Measurements from ENCODE around the gene CHSY1.

- no peak for TF ChIP-seq ZBTB44 (CRISPR knock-in tag; IDR thresholded peaks at IDR 0.05)
- no peak for TF ChIP-seq ZNF143 (CRISPR knock-in tag; IDR thresholded peaks at IDR 0.05)
- TF ChIP-seq RNF2 (conservative IDR thresholded peaks at IDR 0.05; ENCODE audit: low read depth), result no peak
- TF ChIP-seq SP140L (CRISPR knock-in tag; IDR thresholded peaks at IDR 0.05; ENCODE audit: borderline replicate concordance), result no peak
- no peak for TF ChIP-seq KLF11 (CRISPR knock-in tag; IDR thresholded peaks at IDR 0.05)
These were observed 51.7 kb downstream of the CHSY1 start for GRCh38 chr15:101200181-101200580.

Data from HepG2 (cell line).